Activated CD4-positive, alpha-beta T cell treated with anti-CD3 and anti-CD28 coated beads for 4 hours (primary cell): Measurements from ENCODE around the gene GARIN5B.
"Not testable (repeated sequence)": the region's sequence is repeated elsewhere in the genome, so short reads cannot be mapped to it uniquely, and the experiment has no call there.

Experiments used
- DNase-seq, 2 donors: peaks; one replicate each; pipeline ENCODE4 v3.0.0-alpha.2; 2020

GARIN5B gene

DNA sequence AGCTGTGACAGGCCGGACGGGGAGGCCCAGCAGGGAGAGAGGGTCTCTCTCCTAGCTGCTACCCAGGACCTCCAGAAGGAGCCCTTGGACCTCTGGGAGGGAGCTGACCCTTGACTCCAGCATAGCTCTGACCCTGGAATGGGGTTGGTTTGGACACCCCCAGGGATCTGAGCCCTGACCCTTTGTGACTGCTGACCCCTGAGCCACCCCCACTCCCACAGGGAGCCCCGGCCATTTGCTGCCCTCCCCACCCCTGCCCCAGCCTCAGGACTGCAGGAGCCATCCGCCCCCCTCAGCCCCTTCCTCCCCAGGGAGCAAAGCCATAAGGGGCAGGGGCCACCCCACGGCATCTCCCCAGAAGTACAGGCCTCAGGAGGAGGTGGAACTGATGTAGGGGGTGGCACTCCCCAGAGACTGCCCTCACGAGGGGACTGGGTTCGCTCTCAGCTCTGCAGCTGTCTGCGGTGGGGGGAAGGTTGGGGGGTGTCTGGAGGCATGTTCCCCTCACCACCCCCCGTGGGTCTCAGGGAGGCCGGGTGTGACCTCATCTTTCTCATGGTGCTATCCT, 15.5 kb downstream of the GARIN5B start:
- DNase-seq: no peak

DNA sequence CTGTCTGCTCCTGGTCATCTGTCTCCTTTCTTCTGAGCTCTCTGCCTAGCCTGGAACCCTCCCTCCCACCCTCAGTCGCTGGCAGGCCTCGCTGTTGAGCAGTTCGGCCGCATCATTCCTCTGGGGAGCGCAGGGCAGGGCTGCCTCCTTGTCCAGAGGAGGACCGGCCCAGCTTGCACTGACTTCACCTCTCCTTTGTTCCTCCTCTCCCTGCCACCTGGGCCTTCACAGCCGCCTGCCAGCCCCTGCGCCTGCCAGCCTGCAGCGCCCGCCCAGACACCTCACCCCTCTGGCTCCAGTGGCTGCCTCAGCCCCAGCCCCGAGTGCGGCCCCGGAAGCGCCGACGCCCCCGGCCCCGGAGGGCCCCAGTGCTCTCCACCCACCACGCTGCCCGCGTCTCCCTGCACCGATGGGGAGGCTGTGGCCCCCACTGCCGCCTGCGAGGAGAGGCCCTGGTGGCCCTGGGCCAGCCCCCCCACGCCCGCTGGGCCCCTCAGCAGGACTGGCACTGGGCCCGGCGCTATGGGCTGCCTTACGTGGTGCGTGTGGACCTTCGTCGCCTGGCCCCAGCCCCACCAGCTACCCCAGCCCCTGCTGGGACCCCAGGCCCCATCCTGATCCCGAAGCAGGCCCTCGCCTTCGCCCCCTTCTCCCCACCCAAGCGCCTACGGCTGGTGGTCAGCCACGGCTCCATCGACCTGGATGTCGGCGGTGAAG, 16.2 kb downstream of the GARIN5B start:
- no peak for DNase-seq

DNA sequence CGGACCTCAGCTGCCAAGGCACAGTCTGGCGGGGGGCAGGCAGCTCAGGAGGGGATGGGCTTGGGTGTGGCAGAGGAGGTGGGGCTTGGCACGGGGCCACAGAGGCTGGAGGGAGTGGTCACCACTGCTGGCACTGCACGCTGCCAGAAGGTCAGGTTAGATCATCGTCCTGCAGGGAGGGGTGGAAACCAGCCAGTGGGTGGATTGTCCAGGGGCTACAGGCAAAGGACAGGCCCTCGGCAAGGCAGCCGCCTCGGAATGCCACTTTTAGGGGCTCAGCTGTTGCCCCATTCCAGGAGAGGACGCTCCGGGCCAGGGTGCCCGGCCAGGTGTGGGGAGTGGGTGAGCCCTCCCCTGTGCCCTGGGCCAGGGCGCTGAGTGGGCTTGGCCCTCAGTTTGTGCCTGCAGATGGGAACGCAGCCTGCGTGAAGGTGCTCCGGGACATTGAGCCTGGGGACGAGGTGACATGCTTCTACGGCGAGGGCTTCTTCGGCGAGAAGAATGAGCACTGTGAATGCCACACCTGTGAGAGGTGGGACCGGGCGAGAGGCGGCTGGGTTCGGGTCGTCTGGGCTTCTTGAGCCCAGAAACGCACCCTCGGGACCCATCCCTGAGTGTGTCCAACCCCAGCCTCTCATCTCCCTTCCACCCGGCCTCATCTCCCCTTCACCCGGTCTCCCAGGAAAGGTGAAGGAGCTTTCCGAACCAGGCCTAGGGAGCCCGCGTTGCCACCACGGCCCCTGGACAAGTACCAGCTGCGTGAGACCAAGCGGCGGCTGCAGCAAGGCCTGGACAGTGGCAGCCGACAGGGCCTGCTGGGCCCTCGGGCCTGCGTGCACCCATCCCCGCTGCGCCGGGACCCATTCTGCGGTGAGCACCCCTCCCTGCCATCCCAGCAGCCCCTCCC, 17.0 kb downstream of the GARIN5B start:
- DNase-seq: no peak

DNA sequence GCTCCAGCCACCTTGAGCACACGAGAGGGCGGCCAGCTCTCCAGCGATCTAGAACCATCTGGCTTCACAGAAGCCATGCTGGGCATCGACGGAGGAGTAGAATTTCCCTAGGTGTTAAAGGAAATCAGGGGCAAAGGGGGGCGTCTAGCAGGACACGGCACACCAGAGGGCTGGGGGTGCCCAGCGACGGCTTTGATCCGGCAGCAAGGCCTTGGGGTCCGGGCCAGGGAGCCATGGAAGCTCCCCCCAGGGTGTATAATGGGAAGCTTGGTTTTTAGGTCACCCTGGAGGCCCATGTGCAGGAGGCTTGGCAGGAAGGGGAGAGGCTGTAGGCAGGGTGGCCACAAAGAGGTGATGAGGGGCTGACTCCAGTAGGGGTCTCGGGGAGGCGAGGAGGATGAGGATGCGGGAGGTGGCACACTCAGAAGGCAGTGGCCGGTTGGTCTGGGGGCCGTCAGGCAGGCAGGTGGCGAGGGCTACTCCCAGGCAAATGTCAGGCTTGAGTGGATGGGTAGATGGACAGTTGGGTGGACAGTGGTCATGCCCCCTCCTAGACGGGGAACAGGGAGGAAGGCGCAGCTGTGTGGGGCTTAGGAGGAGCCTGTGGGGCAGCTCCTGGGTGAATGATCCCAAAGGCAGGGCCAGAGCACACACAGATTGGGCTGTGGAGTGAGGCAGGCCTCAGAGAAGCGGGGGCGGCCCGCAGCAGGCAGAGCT, 17.8 kb downstream of the GARIN5B start:
- DNase-seq: no peak

DNA sequence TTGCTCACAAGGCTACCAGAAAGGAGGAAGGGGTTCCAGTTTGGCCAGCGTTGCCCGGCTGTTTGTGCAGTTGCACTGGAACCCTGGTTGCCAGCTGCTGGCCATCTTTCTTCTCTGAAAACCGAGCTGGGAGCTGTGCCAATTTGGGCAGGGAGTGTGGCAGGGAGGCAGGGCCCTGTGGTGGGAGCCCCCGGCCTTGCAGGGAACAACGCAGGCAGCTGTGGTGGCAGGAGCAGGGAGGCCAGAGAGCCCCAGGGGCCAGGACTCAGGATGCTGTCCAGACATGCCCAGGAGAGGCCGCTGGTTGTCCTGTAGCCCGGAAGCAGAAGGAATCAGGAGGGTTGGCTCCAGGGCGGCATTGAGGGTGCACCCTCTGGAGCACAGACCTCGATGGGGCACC, 18.6 kb downstream of the GARIN5B start:
- no peak for DNase-seq

DNA sequence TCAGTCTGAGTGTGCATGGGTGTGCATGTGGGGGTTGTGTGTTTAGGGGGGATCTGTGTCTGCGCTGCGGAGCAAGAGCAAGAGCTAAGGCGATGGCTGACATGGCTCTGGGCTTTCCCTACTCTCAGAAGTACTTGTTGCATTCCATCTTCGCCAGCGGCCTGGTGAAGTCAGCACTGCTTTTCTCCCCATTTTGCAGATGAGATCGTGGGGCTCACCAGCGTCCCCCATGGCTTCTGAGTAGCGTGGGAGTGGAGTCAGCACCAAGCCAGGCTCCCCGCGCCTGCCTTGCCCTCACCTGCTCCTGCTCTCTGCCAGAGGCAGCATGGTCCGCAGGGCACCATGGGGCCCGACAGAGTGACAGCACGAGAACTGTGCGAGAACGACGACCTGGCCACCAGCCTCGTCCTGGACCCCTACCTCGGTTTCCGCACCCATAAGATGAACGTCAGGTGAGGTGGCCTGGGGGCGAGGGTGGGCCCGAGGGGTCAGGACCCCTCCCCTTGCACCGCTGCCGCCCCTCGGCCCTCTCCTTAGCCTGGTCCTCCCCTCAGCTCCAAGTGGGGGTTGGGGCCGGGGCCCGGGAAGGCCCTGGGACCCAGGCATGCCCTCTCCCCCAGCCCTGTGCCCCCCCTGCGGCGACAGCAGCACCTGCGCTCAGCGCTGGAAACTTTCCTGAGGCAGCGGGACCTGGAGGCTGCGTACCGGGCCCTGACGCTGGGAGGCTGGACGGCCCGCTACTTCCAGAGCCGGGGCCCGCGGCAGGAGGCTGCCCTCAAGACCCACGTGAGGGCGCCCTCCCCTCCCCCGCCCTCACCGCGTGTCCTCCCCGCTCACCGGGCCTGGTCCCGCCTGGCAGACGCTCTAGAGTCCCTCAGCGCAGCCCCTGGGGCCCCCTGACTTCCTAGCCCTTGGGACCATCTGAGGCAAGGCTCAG, 21.2 kb downstream of the GARIN5B start:
- DNase-seq: no peak

DNA sequence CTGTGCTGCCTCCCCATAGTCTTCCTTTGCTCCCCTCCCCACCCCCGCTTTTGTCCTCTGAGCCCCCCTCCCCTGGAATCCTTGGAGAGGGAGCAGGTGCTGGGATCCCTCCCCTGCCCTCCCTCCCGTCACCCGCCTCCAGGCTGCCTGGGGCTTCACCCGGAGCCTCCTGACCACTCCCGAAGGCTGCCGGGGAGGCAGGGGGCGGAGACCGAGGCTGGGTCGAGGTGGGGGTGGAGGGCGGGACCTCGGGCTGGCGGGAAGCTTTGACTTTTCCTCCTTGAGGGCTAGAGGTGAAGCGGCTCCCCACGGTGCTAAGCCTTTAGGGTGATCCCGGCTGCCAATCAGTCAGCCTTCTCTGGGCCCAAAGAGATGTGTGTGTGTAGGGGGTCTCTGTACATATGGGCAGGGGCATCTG, 21.9 kb downstream of the GARIN5B start:
- DNase-seq: peak; percentile 42 to 54

DNA sequence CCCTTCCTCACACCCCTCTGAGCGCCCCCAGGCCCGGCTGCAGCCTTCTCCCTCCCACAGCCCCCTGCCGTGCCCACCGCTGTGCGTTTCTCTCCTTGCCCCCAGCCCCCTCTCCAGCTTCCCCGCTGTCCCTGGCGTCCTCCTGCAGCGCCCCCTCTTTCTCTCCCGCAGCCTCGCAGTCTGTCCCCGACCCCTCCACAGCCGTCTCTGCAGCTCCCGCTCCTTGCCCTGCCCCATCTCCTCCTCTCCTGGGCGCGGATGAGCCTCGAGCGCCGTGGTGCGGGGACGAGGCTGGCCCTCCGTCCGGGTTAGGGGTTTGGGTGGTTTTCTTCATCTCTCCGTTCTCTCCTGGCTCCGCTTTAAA, 22.3 kb downstream of the GARIN5B start:
- DNase-seq: no peak

DNA sequence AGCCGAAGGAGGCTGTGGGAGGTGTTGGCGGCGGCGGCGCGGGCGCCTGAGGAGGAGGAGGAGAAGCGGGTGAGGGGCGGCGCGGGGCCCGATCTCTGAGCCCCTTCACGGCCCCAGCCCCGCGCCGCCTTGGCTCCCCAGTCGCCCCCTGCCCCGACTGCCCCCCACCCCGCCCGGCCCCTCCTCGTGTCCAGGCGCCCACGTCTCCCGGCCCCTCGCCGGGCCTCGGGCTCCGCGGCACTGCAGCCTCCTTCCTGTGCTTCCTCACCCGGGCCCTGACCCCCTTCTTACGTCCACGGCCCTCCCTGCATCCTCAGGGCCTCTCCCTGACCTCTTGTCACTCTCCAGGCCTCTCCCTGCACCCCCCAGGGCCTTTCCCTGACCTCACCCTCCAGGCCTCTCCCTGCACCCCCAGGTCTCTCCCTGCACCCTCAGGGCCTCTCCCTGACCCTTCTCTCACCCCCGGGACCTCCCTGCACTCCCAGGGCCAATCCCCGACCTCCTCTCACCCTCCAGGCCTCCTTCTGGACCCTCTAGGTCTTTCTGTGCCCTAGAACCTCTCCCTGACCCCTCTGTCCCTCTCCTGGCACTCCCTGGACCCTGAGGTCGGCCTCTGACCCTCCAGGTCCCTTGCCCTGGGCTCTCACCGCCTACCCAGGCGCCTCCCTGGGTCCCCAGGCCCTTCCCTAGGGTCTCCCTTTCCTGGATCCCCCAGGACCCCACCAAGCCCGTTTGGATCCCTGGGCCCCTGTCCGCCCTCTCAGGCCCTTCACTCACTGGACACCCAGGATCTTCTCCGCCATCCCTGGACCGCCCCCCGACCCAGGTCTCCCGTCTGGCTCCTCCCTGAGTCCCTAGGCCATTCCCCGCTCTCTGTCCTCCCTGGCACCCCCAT, 22.9 kb downstream of the GARIN5B start:
- no peak for DNase-seq

DNA sequence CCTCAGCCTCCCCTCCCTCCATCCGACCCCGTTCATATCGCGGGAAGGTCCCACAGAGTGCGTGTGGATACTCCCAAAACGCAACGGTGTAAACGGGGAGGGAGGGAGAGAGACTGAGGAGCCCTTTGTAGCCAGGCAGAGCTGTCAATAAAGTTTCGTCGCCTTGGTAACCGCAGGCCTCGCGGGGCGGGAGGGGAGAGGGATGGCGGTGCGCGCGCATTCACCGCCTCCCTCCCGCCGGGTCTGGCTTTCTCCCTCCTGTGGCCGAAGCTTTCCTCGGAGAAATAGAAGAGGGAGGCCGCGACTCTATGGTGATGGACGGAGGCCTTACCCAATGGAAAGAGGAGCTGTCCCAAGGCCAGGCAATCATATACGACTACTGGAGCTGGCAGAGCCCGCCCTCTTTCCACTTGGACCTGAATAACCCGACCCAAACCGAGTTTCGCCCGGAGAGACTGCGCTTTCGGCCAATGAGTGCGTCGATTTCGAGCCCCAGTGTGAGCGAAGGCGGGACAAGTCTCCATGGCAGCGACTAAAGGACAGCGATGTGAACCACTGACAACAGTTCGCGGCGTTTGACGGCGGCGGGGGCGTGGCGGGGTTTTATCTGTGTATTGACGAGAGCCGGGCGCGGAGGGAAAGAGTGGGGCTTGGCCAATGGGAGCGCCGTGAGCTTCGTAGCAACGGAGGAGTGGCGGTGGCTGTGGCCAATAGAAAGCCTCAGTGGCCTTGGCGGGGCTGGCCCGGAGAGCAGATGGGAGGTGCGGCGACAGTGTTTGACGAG, 23.8 kb downstream of the GARIN5B start, which contains the start of gene KMT5C:
TSS of gene KMT5C (plus strand) at position 772 of the 784 bp plus-strand sequence. CDS start 2,061 bp downstream, outside the sequence.
- DNase-seq: peak; percentile 100

DNA sequence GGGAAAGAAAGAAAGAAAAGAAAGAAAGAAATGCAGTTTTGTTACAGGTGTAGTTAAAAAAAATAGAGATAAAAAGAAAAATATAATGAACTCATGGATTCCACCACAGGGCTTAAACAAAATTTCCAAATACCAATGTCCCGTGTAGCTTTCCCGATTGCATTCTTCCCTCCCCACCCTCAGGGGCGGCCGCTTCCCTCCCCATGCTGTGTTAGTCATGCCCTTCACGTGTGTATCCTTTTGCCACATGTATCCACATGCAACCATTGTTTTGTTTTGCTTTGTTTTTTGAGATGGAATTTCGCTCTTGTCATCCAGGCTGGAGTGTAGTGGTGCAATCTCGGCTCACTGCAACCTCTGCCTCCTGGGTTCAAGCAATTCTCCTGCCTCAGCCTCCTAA, 27.0 kb downstream of the GARIN5B start:
- no peak for DNase-seq

DNA sequence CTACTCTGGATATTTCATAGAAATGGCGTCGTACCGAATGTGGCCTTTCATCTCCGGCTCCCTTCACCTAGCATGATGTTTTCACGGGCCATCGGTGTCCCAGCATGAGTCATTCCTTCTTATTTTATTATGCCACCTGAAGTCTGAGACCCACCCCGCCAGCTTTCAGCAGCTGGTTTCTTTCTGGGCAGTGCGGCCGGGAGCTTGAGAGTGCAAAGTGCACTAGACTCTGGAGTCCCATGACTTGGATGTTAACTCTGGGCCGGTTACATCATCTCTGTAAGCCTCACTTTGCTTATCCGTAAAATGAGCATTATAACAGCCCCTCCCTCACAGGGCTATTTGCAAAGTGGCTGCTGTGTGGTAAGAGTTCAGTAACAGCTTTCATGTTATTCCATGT, 29.2 kb downstream of the GARIN5B start:
- DNase-seq: no peak

DNA sequence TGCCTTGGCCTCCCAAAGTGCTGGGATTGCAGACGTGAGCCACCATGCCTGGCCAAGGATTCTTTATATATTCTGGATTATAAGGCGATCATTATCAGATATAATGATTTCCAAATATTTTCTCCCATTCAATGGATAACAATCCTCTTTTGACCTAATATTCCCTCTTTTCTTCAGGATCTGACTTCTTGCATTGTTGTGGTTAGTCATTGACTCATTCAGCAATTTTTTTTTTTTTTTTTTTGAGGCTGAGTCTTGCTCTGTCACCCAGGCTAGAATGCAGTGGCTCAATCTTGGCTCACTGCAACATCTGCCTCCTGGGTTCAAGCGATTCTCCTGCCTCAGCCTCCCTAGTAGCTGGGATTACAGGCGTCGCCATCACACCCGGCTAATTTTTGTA, 33.3 kb downstream of the GARIN5B start:
- not testable (repeated sequence) for DNase-seq

DNA sequence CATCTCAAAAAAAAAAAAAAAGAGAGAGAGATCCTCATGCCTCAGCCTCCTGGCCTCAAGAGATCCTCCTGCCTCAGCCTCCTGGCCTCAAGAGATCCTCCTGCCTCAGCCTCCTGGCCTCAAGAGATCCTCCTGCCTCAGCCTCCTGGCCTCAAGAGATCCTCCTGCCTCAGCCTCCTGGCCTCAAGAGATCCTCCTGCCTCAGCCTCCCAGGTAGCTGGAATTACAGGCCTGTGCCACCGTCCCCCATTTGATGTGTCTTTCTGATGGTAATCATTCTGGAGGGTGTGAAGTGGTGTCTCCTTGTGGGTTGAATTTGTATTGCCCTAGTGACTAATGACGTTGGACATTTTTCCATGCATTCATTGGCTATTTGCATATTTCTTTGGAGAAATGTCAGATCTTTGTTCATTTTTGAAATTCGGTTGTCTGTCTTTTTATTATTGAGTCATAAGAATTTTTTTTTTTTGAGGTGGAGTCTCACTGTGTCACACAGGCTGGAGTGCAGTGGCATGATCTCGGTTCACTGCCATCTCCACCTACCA, 34.2 kb downstream of the GARIN5B start:
- DNase-seq: not testable (repeated sequence)

DNA sequence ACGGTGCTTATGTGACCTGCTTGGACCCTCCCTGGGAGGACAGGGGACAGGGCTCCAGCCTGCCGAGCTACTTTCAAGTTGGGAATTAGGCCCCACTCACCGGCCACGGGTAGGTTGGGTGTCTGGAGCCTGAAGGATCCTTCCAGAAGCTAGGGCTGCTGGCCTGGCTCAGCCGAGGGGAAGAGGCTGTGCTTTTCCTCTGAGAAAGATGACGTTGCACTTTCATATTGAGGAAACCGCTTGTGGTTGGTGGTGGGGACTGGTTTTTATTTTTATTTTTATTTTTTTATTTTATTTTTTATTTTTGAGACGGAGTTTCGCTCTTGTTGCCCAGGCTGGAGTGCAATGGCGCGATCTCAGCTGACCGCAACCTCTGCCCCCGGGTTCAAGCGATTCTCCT, 37.9 kb downstream of the GARIN5B start, which contains the start of gene TMEM150B:
TSS of gene TMEM150B (minus strand) at position 170 of the 400 bp plus-strand sequence. CDS start 4,305 bp downstream, outside the sequence.
- DNase-seq: no peak

DNA sequence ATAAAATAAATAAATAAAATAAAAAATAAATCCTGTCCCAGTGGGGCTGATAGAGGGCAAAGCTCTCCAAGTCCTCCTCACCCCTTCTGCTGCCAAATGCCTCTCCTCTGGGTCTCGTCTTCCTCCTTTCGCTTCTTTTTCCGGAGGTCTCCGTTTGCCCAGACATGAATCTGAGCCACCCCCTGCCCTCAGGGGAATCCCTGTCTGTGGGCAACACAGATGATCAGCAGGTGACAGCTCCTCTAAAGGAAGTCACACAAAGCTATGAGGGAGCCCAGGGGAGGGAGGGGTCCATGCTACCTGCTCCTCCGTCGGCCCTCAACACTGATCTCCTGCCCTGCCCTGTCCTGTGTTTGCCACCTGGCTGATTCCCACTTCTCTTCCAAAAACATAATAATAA, 38.4 kb downstream of the GARIN5B start:
- DNase-seq: no peak

DNA sequence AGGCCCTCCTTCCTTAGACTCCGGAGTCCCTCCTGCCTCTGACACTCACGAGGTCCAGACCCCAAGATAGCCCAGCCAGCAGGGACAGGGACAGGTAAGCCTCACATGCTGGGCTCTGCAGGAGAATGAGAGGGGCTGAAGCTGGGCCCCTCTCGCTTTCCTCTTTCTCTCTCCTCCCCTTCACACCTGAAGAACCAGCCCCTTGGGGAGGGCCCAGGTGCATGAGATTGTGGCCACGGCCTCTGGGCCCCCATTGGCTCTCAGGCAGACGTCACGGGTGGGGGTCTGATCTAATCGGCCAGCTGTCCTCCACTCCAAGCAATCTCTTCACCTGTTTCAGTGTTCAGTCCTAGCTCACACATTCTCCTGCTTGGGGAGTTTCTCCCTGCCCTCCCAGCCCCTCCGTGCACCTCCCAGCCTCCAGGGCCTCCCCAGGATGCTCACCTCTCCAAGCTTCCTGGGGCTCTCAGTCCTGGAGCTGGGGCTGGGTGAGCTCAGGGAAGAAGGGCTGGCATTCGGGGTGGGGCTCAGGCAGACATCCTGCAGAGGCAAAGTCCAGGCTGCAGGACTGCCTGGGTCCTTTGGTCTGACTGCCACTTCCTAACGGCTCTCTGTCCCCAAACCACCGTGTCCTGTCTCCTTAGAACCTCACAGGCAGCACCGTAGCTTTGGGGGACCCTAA, 40.7 kb downstream of the GARIN5B start:
- DNase-seq: no peak

DNA sequence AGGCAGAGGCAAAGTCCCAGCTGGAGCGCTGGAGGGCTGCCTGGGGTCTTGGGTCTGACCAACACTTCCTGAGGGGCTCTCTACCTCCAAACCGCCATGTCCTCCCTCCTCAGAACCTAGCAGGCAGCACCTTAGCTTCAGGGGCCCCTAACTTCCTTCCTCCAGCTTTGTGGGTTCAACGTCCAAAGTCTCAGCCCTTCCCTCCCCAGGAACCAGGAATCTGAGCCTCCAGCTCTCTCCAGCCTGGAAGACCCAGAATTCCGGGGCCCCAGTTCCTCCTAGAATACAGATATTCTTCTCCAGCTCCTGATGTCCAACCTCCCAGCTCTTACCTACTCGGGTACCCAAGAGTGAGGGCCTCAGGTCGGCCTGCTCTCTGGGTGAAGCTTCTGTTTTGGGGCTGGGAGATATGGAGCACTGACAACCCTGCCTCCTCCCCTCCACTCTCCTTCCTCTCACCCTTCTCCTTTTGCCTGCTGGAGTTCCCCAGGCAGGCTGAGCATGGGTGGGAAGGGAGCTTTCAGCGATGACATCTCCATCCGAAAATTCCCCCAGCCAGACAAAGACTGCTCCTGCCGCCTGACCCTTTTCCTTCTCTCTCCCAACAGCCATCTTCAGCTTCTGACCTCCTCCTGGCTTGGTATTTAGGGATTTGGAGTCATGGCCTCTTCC, 41.5 kb downstream of the GARIN5B start:
- no peak for DNase-seq
